CD4-positive, alpha-beta memory T cell (primary cell): ENCODE measurements around the gene RNF5. TPM values are rescaled to one million over a fixed set of nuclear protein-coding genes. Genes with fewer than 3 reads are reported as not detected.

Source experiments
- CTCF ChIA-PET: fragments of 350-600 bp; sonication (Branson Sonifier 250); formaldehyde crosslinking; loops from one replicate; lab custom pipeline; 2021; ENCODE audit warnings: inconsistent platforms; ENCODE audit not compliant: partially characterized antibody; lab: Charles Lee
- POLR2A ChIA-PET: fragments of 350-600 bp; sonication (Branson Sonifier 250); formaldehyde crosslinking; loops from one replicate; lab custom pipeline; 2021; ENCODE audit not compliant: partially characterized antibody; lab: Charles Lee
- DNase-seq, 5 donors: peaks; one replicate each; pipeline versions ENCODE4 v3.0.0 to v3.0.0-alpha.2; 2020 to 2022; ENCODE audit warnings: mixed read lengths in 1 of 5
- H3K27ac ChIP-seq: one replicate; pipeline ENCODE4 v1.7.0; 2013; ENCODE audit warnings: low read depth, low read length
- H3K27me3 ChIP-seq: 2 replicates; pipeline ENCODE4 v1.7.0; 2013; ENCODE audit warnings: mild to moderate bottlenecking, low read length, moderate library complexity; ENCODE audit not compliant: insufficient read depth
- H3K36me3 ChIP-seq: 2 replicates; pipeline ENCODE4 v1.7.0; 2013; ENCODE audit warnings: mild to moderate bottlenecking, low read length, moderate library complexity; ENCODE audit not compliant: insufficient read depth
- H3K4me1 ChIP-seq: 2 replicates; pipeline ENCODE4 v1.7.0; 2013; ENCODE audit warnings: mild to moderate bottlenecking, low read length, moderate library complexity; ENCODE audit not compliant: insufficient read depth
- H3K4me3 ChIP-seq, 2 donors: one replicate each; pipeline ENCODE4 v1.7.0; 2013; ENCODE audit warnings: low read length in 2 of 2, mild to moderate bottlenecking in 1 of 2
- H3K9me3 ChIP-seq, 2 donors: one replicate each; pipeline ENCODE4 v1.7.0; 2013; ENCODE audit warnings: low read length in 2 of 2, control low read depth in 1 of 2; ENCODE audit not compliant: control insufficient read depth in 1 of 2
- H3K27ac Mint-ChIP-seq, 7 donors: one replicate each; pipeline ENCODE4 v1.8.0; 2020 to 2021; ENCODE audit warnings: mixed read lengths in 7 of 7, mild to moderate bottlenecking in 6 of 7, inconsistent platforms in 3 of 7, moderate library complexity in 3 of 7
- H3K27me3 Mint-ChIP-seq, 2 donors: one replicate each; pipeline ENCODE4 v1.8.0; 2020 to 2021; ENCODE audit warnings: mixed read lengths in 2 of 2
- H3K36me3 Mint-ChIP-seq, 2 donors: one replicate each; pipeline ENCODE4 v1.8.0; 2020 to 2021; ENCODE audit warnings: mixed read lengths in 2 of 2, inconsistent platforms in 1 of 2, mild to moderate bottlenecking in 1 of 2
- H3K4me1 Mint-ChIP-seq, 4 donors: one replicate each; pipeline ENCODE4 v1.8.0; 2020 to 2021; ENCODE audit warnings: mixed read lengths in 4 of 4, mild to moderate bottlenecking in 1 of 4
- H3K4me3 Mint-ChIP-seq, 8 donors: one replicate each; pipeline ENCODE4 v1.8.0; 2020 to 2021; ENCODE audit warnings: mixed read lengths in 8 of 8, mild to moderate bottlenecking in 7 of 8, moderate library complexity in 6 of 8, inconsistent platforms in 3 of 8
- H3K9me3 Mint-ChIP-seq, 8 donors: one replicate each; pipeline ENCODE4 v1.8.0; 2020 to 2021; ENCODE audit warnings: mixed read lengths in 8 of 8, mild to moderate bottlenecking in 5 of 8, inconsistent platforms in 3 of 8, moderate library complexity in 1 of 8
- intact Hi-C: fragments of 100-400 bp; cut with micrococcal nuclease; formaldehyde crosslinking; loops from one replicate; pipeline ENCODE4 v1.15.1; 2023
- polyA plus RNA-seq, 2 donors: library from polyadenylated mRNA; unstranded; fragments of 300-500 nt; fragmentation: Illumina TruSeq; gene quantifications; one replicate each; pipeline ENCODE4 v1.2.3, GENCODE V29; 2021
- total RNA-seq, 2 experiments: library from RNA; stranded (reverse); gene quantifications; one replicate each; pipeline ENCODE4 v1.2.3, GENCODE V29; 2021

Gene RNF5
- total and polyA plus RNA-seq, 4 experiments from 2014 or later, result 44.2 to 129 (median 74.7) TPM

DNA sequence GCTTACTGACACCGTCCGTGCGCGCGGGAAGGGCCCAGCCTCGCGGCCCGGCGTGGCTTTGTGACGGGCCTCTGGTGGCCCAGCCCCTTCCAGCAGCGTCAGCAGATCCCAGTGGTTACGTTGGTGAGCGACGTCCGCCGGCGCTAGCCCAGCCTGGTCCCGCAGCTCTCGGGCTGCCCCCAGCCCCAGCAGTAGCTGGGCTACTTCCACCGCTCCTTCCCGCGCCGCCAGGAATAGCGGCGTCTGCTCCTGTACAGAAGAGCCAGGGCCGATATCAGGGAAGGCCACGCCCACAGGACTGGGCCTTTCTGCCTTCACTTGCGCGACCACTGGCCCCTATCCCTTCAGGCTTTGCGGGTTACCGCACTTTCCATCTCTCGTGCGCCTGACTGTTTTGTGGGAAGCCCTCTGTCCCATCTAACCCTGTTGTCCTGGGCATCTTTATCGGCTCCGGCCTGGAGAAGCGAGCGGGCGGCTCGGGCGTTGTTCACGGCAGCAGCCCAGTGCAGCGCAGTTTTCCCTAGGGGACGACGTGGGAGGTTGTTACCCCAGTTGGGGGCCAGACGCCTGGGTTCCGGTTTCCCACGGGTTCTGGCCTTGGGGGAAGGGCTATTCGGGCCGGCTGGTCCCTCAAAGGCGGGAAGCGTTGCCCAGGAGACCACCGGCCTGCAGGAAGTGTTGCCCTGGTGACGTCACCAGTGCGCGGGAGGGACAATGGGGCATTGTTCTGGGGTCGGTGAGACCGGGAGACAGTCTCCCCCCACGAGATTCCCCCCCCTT, 17.9 kb downstream of the RNF5 start:
- H3K9me3 Mint-ChIP-seq, result no peaks in the 10 kb centered on the region
- Histone ChIP-seq H3K9me3 (no peaks in the 10 kb centered on the region), H3K36me3 (no peaks in the 10 kb centered on the region), H3K4me3 (peak overlapping the region; percentile 53 to 97), H3K27ac (peak overlapping the region; percentile 98), H3K4me1 (peaks cover 33% of the 10 kb centered on the region), H3K27me3 (no peaks in the 10 kb centered on the region)
- peak in 1 of 5 donors; percentile 76 for DNase-seq
- H3K36me3 Mint-ChIP-seq, result peaks cover 12 to 20% of the 10 kb centered on the region in 2 donors
- peaks cover 23 to 55% (median 27%) of the 10 kb centered on the region in 4 donors for H3K4me1 Mint-ChIP-seq
- ChIA-PET POLR2A (interaction anchor here (0.6 to 12.7 kb wide), 33 partner anchors 9 to 1076 kb away, joined by 3 to 408 read pairs (median 4); partner anchors contain the start of genes AGPAT1, ATF6B, BAG6 and DDX39B), CTCF (interaction anchor here (0.8 to 2.5 kb wide), 14 partner anchors 14 to 776 kb away, joined by 3 to 15 read pairs (median 4); partner anchors contain the start of genes AGPAT1, ATF6B, FKBPL and TAP2)
- peak overlapping the region; percentile 93 to 100 (median 98) for H3K4me3 Mint-ChIP-seq
- intact Hi-C loops, result loop anchor here (1.0 to 10.0 kb wide), 8 partner anchors 18 to 1219 kb away; partner anchors contain the start of genes ATF6B, CUTA, HSD17B8 and PHF1
- peak overlapping the region; percentile 97 to 100 (median 99) for H3K27ac Mint-ChIP-seq
- H3K27me3 Mint-ChIP-seq, result peaks cover 0 to 2% of the 10 kb centered on the region in 2 donors

- Mint-ChIP-seq H3K4me3 (peak overlapping the region; percentile 93 to 100 (median 98)), H3K27ac (peak overlapping the region; percentile 97 to 100 (median 99)), H3K27me3 (peaks cover 0 to 2% of the 10 kb centered on the region in 2 donors), H3K4me1 (peaks cover 23 to 47% (median 27%) of the 10 kb centered on the region in 4 donors), H3K36me3 (peaks cover 4 to 11% of the 10 kb centered on the region in 2 donors), H3K9me3 (no peaks in the 10 kb centered on the region)
- Histone ChIP-seq H3K9me3 (no peaks in the 10 kb centered on the region), H3K4me1 (peaks cover 33% of the 10 kb centered on the region), H3K27me3 (no peaks in the 10 kb centered on the region), H3K4me3 (peak overlapping the region; percentile 53 to 97), H3K36me3 (no peaks in the 10 kb centered on the region), H3K27ac (peak overlapping the region; percentile 98)
- ChIA-PET POLR2A (interaction anchor here (0.6 to 12.7 kb wide), 9 partner anchors 17 to 781 kb away, joined by 3 to 188 read pairs (median 4); partner anchors contain the start of genes ATF6B, EGFL8 and FKBPL), CTCF (interaction anchor here (0.7 to 1.5 kb wide), 3 partner anchors 48 to 67 kb away, joined by 3 to 4 read pairs (median 3); partner anchors contain the start of gene FKBPL)
- intact Hi-C loops, result loop anchor here (2.0 to 10.0 kb wide), 3 partner anchors 48 to 1218 kb away; partner anchors contain the start of genes CUTA, HSD17B8, PHF1 and RING1
- no peak for DNase-seq
These were observed 18.7 kb downstream of the RNF5 start for GRCh38 chr6:32196682-32197616.

GRCh38 chr6:32198345-32198696, 20.1 kb downstream of the RNF5 start:
- Histone ChIP-seq H3K9me3 (no peaks in the 10 kb centered on the region), H3K27ac (no peak overlapping the region), H3K4me1 (peaks cover 28% of the 10 kb centered on the region), H3K4me3 (no peak overlapping the region), H3K27me3 (no peaks in the 10 kb centered on the region), H3K36me3 (no peaks in the 10 kb centered on the region)
- Mint-ChIP-seq H3K9me3 (no peaks in the 10 kb centered on the region), H3K27ac (peak overlapping the region in 5 of 7 donors; percentile 50 to 84 (median 65)), H3K4me3 (peak overlapping the region in 1 of 8 donors; percentile 30), H3K36me3 (peaks cover 0 to 2% of the 10 kb centered on the region in 2 donors), H3K4me1 (peaks cover 23 to 36% (median 26%) of the 10 kb centered on the region in 4 donors), H3K27me3 (peaks cover 0 to 2% of the 10 kb centered on the region in 2 donors)
- intact Hi-C loops, result loop anchor here (10.0 kb wide), 2 partner anchors 1006 to 1216 kb away; partner anchors contain the start of genes CUTA, HSD17B8, PHF1 and RING1
- no peak for DNase-seq
- POLR2A ChIA-PET, result interaction anchor here (12.7 kb wide), 1 partner anchor 69 kb away, joined by 188 read pairs; the partner anchor contains the start of genes ATF6B and FKBPL
- CTCF ChIA-PET, result no interaction called here

GRCh38 chr6:32198866-32199265, 20.7 kb downstream of the RNF5 start:
- Mint-ChIP-seq H3K4me3 (no peak overlapping the region), H3K27me3 (peaks cover 0 to 4% of the 10 kb centered on the region in 2 donors), H3K27ac (peak overlapping the region in 4 of 7 donors; percentile 35 to 84 (median 66)), H3K36me3 (peaks cover 0 to 2% of the 10 kb centered on the region in 2 donors), H3K9me3 (no peaks in the 10 kb centered on the region), H3K4me1 (peaks cover 18 to 31% (median 20%) of the 10 kb centered on the region in 4 donors)
- Histone ChIP-seq H3K9me3 (no peaks in the 10 kb centered on the region), H3K27ac (no peak overlapping the region), H3K27me3 (no peaks in the 10 kb centered on the region), H3K4me1 (peaks cover 23% of the 10 kb centered on the region), H3K36me3 (no peaks in the 10 kb centered on the region), H3K4me3 (no peak overlapping the region)
- DNase-seq, result no peak
- ChIA-PET CTCF (no interaction called here), POLR2A (interaction anchor here (1.0 kb wide), 1 partner anchor 21 kb away, joined by 3 read pairs; no protein-coding TSS in a partner anchor)
- intact Hi-C loops, result loop anchor here (10.0 kb wide), 2 partner anchors 1006 to 1216 kb away; partner anchors contain the start of genes CUTA, HSD17B8, PHF1 and RING1

- Histone ChIP-seq H3K27me3 (no peaks in the 10 kb centered on the region), H3K4me3 (no peak overlapping the region), H3K36me3 (no peaks in the 10 kb centered on the region), H3K27ac (no peak overlapping the region), H3K9me3 (no peaks in the 10 kb centered on the region), H3K4me1 (peaks cover 8% of the 10 kb centered on the region)
- ChIA-PET POLR2A (no interaction called here), CTCF (no interaction called here)
- intact Hi-C loops, result no loop called here
- Mint-ChIP-seq H3K9me3 (no peaks in the 10 kb centered on the region), H3K4me3 (no peak overlapping the region), H3K4me1 (peaks cover 3 to 11% (median 5%) of the 10 kb centered on the region in 4 donors), H3K27ac (peak overlapping the region in 1 of 7 donors; percentile 18), H3K27me3 (peaks cover 0 to 8% of the 10 kb centered on the region in 2 donors), H3K36me3 (peaks cover 0 to 3% of the 10 kb centered on the region in 2 donors)
- no peak for DNase-seq
These were observed 22.7 kb downstream of the RNF5 start for GRCh38 chr6:32200711-32201475.

GRCh38 chr6:32202186-32202585, 24.0 kb downstream of the RNF5 start:
- Histone ChIP-seq H3K27me3 (no peaks in the 10 kb centered on the region), H3K4me3 (no peak overlapping the region), H3K9me3 (no peaks in the 10 kb centered on the region), H3K27ac (no peak overlapping the region), H3K4me1 (peaks cover under 1% of the 10 kb centered on the region), H3K36me3 (no peaks in the 10 kb centered on the region)
- Mint-ChIP-seq H3K4me3 (no peak overlapping the region), H3K36me3 (peaks cover 0 to 3% of the 10 kb centered on the region in 2 donors), H3K4me1 (no peaks in the 10 kb centered on the region), H3K9me3 (no peaks in the 10 kb centered on the region), H3K27me3 (peaks cover 0 to 8% of the 10 kb centered on the region in 2 donors), H3K27ac (no peak overlapping the region)
- intact Hi-C loops, result no loop called here
- POLR2A ChIA-PET, result no interaction called here
- CTCF ChIA-PET, result no interaction called here
- DNase-seq, result no peak
